ENCODE measurements around the gene NTNG1.

Gene NTNG1

GRCh38 chr1:107149946-107150345, 9.1 kb downstream of the NTNG1 start:
- TF ChIP-seq CTCF (IDR thresholded peaks at IDR 0.05), result no peak
- Histone ChIP-seq H3K4me3 (ENCODE audit: low read depth, low read length) (no peak overlapping the region), H2AFZ (no peak overlapping the region)

GRCh38 chr1:107151295-107151694, 10.5 kb downstream of the NTNG1 start:
- Histone ChIP-seq H3K4me2 (ENCODE audit: low read length) (no peak overlapping the region), H3K27ac (no peak overlapping the region), H2AFZ (no peak overlapping the region), H3K4me3 (ENCODE audit: low read depth, low read length) (no peak overlapping the region), H3K79me2 (no peaks in the 10 kb centered on the region), H3K27me3 (ENCODE audit: control insufficient read depth, insufficient read depth, low read length) (no peaks in the 10 kb centered on the region), H3K9me3 (ENCODE audit: control insufficient read depth, low read length) (no peaks in the 10 kb centered on the region), H3K9ac (no peak overlapping the region), H3K36me3 (ENCODE audit: control insufficient read depth, insufficient read depth, low read length) (no peaks in the 10 kb centered on the region), H3K4me1 (no peaks in the 10 kb centered on the region)
- TF ChIP-seq CTCF (IDR thresholded peaks at IDR 0.05), result no peak

More at GRCh38 chr1:107149946-107150345, 9.1 kb downstream of the NTNG1 start:
- H3K9ac ChIP-seq, result no peak overlapping the region
- no peak overlapping the region for H3K27ac ChIP-seq
- H3K79me2 ChIP-seq, result no peaks in the 10 kb centered on the region
- H3K9me3 ChIP-seq (ENCODE audit: control insufficient read depth, low read length), result no peaks in the 10 kb centered on the region
- H3K4me1 ChIP-seq, result no peaks in the 10 kb centered on the region
- no peaks in the 10 kb centered on the region for H3K36me3 ChIP-seq (ENCODE audit: control insufficient read depth, insufficient read depth, low read length)
- H3K4me2 ChIP-seq (ENCODE audit: low read length), result no peak overlapping the region
- no peaks in the 10 kb centered on the region for H3K27me3 ChIP-seq (ENCODE audit: control insufficient read depth, insufficient read depth, low read length)

GRCh38 chr1:107152395-107152794, 11.6 kb downstream of the NTNG1 start:
- TF ChIP-seq CTCF (IDR thresholded peaks at IDR 0.05), result no peak
- Histone ChIP-seq H3K79me2 (no peaks in the 10 kb centered on the region), H3K9ac (no peak overlapping the region), H3K27ac (no peak overlapping the region), H3K4me1 (no peaks in the 10 kb centered on the region), H3K9me3 (ENCODE audit: control insufficient read depth, low read length) (no peaks in the 10 kb centered on the region), H3K4me2 (ENCODE audit: low read length) (no peak overlapping the region), H3K36me3 (ENCODE audit: control insufficient read depth, insufficient read depth, low read length) (no peaks in the 10 kb centered on the region), H3K4me3 (ENCODE audit: low read depth, low read length) (no peak overlapping the region), H3K27me3 (ENCODE audit: control insufficient read depth, insufficient read depth, low read length) (no peaks in the 10 kb centered on the region), H2AFZ (no peak overlapping the region)

- no peak overlapping the region for H3K4me3 ChIP-seq (ENCODE audit: low read depth, low read length)
These were observed 12.2 kb downstream of the NTNG1 start for GRCh38 chr1:107153014-107153413.

More at GRCh38 chr1:107153014-107153413, 12.2 kb downstream of the NTNG1 start:
- Histone ChIP-seq H3K27me3 (ENCODE audit: control insufficient read depth, insufficient read depth, low read length) (no peaks in the 10 kb centered on the region), H2AFZ (no peak overlapping the region), H3K79me2 (no peaks in the 10 kb centered on the region), H3K27ac (no peak overlapping the region), H3K9ac (no peak overlapping the region), H3K4me2 (ENCODE audit: low read length) (no peak overlapping the region), H3K4me1 (no peaks in the 10 kb centered on the region), H3K9me3 (ENCODE audit: control insufficient read depth, low read length) (no peaks in the 10 kb centered on the region), H3K36me3 (ENCODE audit: control insufficient read depth, insufficient read depth, low read length) (no peaks in the 10 kb centered on the region)
- no peak for TF ChIP-seq CTCF (IDR thresholded peaks at IDR 0.05)
